WERI-Rb-1 (cell line): ENCODE measurements around the gene ERCC6.

ENCODE experiments used
- DNase-seq: peaks from one replicate; pipeline ENCODE4 v3.0.0-alpha.2; 2020
- H3K27ac ChIP-seq: fragments of 250-450 bp; sonication (Bioruptor Pico); 2 replicates; pipeline ENCODE4 v1.5.1; 2020; ENCODE audit warnings: mild to moderate bottlenecking, moderate library complexity
- H3K27me3 ChIP-seq: fragments of 250-450 bp; sonication (Bioruptor Pico); 2 replicates; pipeline ENCODE4 v1.5.1; 2021; ENCODE audit warnings: mild to moderate bottlenecking, low read depth, moderate library complexity; ENCODE audit not compliant: insufficient read depth, severe bottlenecking
- H3K36me3 ChIP-seq: fragments of 250-450 bp; sonication (Bioruptor Pico); 2 replicates; pipeline ENCODE4 v1.5.1; 2020; ENCODE audit warnings: mild to moderate bottlenecking, moderate library complexity
- H3K4me3 ChIP-seq: 2 replicates; pipeline ENCODE4 v1.5.1; 2011; ENCODE audit warnings: low read depth, mild to moderate bottlenecking, control low read depth, low read length
- H3K9me3 ChIP-seq: fragments of 250-450 bp; sonication (Bioruptor Pico); 2 replicates; pipeline ENCODE4 v1.5.1; 2021; ENCODE audit warnings: mild to moderate bottlenecking, moderate library complexity; ENCODE audit not compliant: severe bottlenecking
- TF ChIP-seq, protein P1 (sequence below): IDR thresholded peaks from 2 replicates; pipeline ENCODE4 v1.5.1; 2011; ENCODE audit warnings: low read depth, mild to moderate bottlenecking, control low read depth, inconsistent platforms, low read length

The ERCC6 gene

DNA sequence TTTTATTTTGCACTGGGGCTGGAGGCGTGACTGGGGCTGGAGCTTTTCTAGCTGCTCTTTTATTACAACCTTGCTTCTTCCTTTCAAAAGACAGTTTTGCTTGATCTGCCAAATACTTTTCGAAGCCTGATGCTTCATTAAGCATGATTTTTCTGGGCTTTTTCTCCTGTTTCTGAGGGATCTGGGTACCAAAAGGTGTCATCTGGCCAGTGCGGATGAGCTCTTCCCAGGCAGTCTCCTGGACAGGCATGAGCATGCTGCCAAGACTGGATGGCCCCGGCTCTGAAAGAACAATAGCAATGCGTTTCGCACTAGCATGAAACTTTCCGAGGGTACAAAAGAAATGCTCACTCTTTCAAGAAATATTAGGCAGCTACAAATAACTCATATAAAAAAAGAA lies 14.4 kb downstream of the ERCC6 start:
- TF ChIP-seq, protein P1, sequence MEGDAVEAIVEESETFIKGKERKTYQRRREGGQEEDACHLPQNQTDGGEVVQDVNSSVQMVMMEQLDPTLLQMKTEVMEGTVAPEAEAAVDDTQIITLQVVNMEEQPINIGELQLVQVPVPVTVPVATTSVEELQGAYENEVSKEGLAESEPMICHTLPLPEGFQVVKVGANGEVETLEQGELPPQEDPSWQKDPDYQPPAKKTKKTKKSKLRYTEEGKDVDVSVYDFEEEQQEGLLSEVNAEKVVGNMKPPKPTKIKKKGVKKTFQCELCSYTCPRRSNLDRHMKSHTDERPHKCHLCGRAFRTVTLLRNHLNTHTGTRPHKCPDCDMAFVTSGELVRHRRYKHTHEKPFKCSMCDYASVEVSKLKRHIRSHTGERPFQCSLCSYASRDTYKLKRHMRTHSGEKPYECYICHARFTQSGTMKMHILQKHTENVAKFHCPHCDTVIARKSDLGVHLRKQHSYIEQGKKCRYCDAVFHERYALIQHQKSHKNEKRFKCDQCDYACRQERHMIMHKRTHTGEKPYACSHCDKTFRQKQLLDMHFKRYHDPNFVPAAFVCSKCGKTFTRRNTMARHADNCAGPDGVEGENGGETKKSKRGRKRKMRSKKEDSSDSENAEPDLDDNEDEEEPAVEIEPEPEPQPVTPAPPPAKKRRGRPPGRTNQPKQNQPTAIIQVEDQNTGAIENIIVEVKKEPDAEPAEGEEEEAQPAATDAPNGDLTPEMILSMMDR: no peak
- Histone ChIP-seq H3K27me3 (no peaks in the 10 kb centered on the region), H3K9me3 (no peaks in the 10 kb centered on the region), H3K27ac (no peak overlapping the region), H3K36me3 (no peaks in the 10 kb centered on the region), H3K4me3 (no peak overlapping the region)
- DNase-seq: no peak

DNA sequence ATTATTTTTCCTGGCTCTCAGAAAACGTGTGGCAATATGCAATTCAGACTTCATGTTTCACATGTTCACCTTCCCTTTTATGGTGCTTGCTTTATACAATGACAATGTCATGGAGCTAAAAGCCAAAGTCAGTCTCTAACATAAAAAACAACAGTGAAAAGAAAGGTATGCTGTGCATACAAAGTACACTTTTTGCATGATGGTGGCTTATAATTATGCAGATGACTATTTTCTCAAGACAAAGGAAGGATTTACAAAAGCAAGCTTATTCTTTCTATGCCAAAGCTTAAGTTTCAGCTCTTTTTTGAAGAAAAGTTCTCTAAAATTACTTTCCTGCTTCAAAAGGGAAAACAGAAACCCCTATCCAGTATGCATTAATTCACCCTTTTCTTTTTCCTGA lies 15.6 kb downstream of the ERCC6 start:
- no peaks in the 10 kb centered on the region for H3K36me3 ChIP-seq
- H3K4me3 ChIP-seq: no peak overlapping the region
- H3K27me3 ChIP-seq: no peaks in the 10 kb centered on the region
- no peaks in the 10 kb centered on the region for H3K9me3 ChIP-seq
- TF ChIP-seq, protein P1: no peak
- DNase-seq: no peak
- H3K27ac ChIP-seq: no peak overlapping the region

DNA sequence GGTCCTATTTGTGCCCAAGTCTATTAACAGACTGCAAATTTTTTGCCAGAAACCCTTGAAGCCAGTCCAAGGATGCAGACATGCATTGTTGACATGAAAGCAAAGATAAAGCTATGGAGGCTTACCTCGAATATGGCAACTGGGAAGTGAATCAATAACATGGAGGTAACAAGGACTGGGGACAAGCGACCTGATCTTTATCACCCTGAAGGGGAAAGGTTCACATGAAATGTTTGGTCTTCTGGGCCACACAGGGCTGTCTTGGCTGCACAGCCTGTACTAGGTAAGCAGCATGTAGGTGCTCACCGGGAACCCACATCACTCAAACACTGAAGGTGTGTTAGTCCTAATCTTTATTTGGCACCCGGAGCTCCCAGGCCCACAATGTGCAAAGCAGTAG lies 17.9 kb downstream of the ERCC6 start:
- Histone ChIP-seq H3K27ac (no peak overlapping the region), H3K9me3 (no peaks in the 10 kb centered on the region), H3K4me3 (no peak overlapping the region), H3K36me3 (no peaks in the 10 kb centered on the region), H3K27me3 (no peaks in the 10 kb centered on the region)
- TF ChIP-seq, protein P1: no peak
- no peak for DNase-seq

DNA sequence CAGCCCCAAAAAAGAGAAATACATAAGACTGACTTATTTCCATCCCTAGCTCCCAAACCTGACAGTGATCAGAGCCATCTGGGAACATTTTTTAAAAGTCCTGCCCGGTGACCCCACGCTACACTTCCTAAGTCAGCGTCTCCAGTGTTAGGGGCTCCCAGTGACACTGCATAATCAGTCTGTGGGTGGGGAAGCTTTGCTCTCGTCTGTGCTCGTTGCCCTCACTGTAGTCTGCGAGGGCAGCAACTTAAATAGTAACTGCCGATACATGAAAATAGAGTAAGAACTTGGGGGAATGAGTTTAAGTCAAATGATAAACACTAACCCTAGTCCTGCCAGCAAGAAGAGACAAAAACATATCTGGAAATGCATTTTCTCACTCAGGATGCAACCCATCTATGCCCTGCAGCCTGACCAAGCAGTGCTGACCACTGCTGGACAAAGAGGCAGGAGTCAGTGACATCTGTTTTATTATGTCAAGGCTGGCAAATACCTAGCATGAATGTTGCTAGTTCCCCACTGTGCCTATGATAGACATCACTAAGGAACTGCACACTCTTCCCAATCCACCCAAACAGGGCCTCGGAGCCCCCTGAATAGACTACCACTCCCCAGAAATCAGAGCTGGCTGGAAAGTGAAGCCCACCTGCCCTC lies 18.7 kb downstream of the ERCC6 start:
- no peak for DNase-seq
- Histone ChIP-seq H3K27ac (no peak overlapping the region), H3K36me3 (no peaks in the 10 kb centered on the region), H3K27me3 (no peaks in the 10 kb centered on the region), H3K9me3 (no peaks in the 10 kb centered on the region), H3K4me3 (no peak overlapping the region)
- TF ChIP-seq, protein P1: no peak

DNA sequence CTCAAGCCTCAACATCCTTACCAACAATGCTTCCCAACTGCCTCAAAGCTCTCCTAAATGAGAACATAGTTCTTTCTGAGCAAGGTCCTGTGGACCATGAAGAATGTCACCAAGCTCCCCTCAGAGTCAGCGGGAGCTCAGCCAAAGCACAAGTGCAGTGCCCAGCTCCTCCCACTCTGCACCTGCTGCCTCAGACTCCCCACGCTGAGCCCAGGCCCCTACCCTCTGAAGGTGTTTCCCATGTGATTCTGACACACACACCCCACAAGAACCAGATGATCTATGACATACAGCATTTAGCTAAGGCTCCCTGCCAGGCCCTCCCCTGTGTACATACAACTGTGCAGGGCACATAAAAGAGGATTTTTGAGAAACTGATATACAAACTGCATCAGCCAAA lies 19.2 kb downstream of the ERCC6 start:
- no peaks in the 10 kb centered on the region for H3K36me3 ChIP-seq
- no peak overlapping the region for H3K27ac ChIP-seq
- no peaks in the 10 kb centered on the region for H3K27me3 ChIP-seq
- H3K9me3 ChIP-seq: no peaks in the 10 kb centered on the region
- no peak for DNase-seq
- no peak overlapping the region for H3K4me3 ChIP-seq
- TF ChIP-seq, protein P1: no peak

DNA sequence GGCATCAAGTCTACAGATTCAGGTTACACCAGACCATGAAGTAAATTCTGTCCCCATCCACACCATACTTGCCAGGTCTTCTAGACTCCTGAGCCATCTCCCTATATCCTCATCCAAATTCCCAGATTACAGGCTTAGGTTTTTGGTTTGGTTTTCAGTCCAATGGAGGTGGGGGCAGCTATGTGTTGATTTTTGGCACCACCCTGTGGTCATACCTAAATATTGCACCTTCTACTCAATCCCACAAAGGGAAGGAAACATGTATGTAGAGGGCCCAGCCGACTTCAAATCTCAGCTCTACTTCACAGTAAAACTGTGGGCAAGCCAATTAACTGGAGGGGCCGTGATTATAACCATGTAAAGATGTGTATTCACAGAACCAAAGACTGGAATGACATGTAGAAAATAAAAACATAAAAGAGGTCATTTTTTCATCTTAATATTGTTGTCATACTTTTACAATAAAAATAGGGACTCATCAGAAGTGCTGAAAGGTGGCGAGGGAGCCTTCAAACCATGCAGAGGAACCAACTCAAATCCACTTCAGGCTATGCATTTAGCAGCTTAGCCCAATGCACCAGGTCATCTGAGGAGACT lies 19.8 kb downstream of the ERCC6 start:
- H3K27ac ChIP-seq: no peak overlapping the region
- H3K27me3 ChIP-seq: no peaks in the 10 kb centered on the region
- no peaks in the 10 kb centered on the region for H3K36me3 ChIP-seq
- no peaks in the 10 kb centered on the region for H3K9me3 ChIP-seq
- DNase-seq: peak; percentile 19
- no peak overlapping the region for H3K4me3 ChIP-seq
- TF ChIP-seq, protein P1: peak; percentile 32; the same call in 1 of the 2 replicates
